ENCODE measurements around the gene MYH4. TPM values are rescaled to one million over a fixed set of nuclear protein-coding genes. Genes with fewer than 3 reads are reported as not detected.

MYH4 gene
- total RNA-seq, 2 donors from 2014 or later: not detected

DNA sequence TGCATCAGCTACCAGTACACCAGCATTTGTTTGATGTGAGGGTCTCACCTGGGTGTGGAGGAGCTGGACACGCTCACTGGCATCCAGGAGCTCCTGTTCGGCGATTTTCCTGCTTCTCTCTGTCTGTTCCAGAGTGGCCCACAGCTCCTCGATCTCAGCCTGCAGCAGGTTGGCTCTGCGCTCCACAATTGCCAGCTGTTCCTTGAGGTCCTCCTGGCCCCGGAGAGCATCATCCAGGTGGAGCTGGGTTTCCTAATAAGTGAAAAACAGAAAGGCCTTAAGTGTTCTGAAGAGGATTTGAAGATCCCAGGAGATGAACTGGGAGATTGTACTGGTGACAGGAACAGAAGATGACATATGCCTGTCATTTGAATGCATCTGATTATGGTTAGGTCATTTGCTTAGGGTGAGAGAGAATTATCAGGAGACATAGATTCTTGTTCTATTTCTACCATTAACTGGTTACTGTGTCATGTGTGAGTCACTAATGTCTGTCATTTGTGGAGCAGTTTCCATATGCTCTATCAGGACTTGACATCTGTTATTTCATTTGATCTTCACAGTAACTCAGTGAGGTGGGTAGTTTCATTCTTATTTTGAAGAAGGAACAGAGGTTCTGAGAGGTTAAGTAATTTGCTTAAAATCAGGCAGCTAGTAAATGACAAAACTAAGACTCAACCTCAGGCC lies 75.0 kb downstream of the MYH4 start:
- no peak overlapping the region for H3K27ac ChIP-seq
- ATAC-seq (ENCODE audit: insufficient number of reproducible peaks, low FRiP score, low read depth) (no peak), DNase-seq (ENCODE audit: low spot score) (no peak)
- no peaks in the 10 kb centered on the region for H3K4me1 ChIP-seq (ENCODE audit: control insufficient read depth in 1 of 2, low read depth in 2 of 2)
- no peak for TF ChIP-seq CTCF (IDR thresholded peaks at IDR 0.05)
- H3K36me3 ChIP-seq: no peaks in the 10 kb centered on the region
- H3K9me3 ChIP-seq: no peaks in the 10 kb centered on the region
- H3K27me3 ChIP-seq (replicated peaks; ENCODE audit: insufficient read depth): no peaks in the 10 kb centered on the region
- H3K4me3 ChIP-seq: no peak overlapping the region

Other genes starting within 250 kb of the MYH4 start
- not detected for gene MYH13, start 96.6 kb downstream of the MYH4 start, total RNA-seq
- gene MYH8, start 47.6 kb downstream of the MYH4 start, total RNA-seq: not detected
- gene MYH1, start 49.0 kb upstream of the MYH4 start, total RNA-seq: not detected
- gene MYH2, start 80.1 kb upstream of the MYH4 start, total RNA-seq: 10 to 100 TPM in 1 of 2 donors, under 1 TPM in 1; 0.28 to 11.9 TPM
- gene MYH3, start 187.8 kb upstream of the MYH4 start, total RNA-seq: 1 to 10 TPM; 3.0 to 7.1 TPM
- 10 to 100 TPM; 17.9 to 32.5 TPM for gene SCO1, start 228.0 kb upstream of the MYH4 start, total RNA-seq
- 10 to 100 TPM in 1 of 2 donors, 1 to 10 TPM in 1; 6.9 to 13.6 TPM for gene ADPRM, start 228.0 kb upstream of the MYH4 start, total RNA-seq

Data from thoracic aorta (tissue), 2 donors.